SK-MEL-5 (cell line): ENCODE results near the gene GLS. TPM values are rescaled to one million over a fixed set of nuclear protein-coding genes. Genes with fewer than 3 reads are reported as not detected.

Source experiments
- DNase-seq: peaks from one replicate; pipeline ENCODE4 v3.0.0-alpha.2; 2016; ENCODE audit warnings: low read depth, low spot score
- in situ Hi-C: cut with HindIII; loops from 2 replicates; pipeline ENCODE4 v1.10.0; 2016; ENCODE audit warnings: low sequenced_read_pairs, high pct_unique_total_duplicates, low pct_unique_long_range_greater_than_20kb
- total RNA-seq: library from RNA; depleted of rRNA; stranded (reverse); fragments of >200 nt; shearing (Covaris generic); gene quantifications from 2 replicates; pipeline ENCODE4 v1.2.3, GENCODE V29; 2014

The GLS gene
- total RNA-seq, 1 experiment from 2014 or later: 117 TPM

DNA sequence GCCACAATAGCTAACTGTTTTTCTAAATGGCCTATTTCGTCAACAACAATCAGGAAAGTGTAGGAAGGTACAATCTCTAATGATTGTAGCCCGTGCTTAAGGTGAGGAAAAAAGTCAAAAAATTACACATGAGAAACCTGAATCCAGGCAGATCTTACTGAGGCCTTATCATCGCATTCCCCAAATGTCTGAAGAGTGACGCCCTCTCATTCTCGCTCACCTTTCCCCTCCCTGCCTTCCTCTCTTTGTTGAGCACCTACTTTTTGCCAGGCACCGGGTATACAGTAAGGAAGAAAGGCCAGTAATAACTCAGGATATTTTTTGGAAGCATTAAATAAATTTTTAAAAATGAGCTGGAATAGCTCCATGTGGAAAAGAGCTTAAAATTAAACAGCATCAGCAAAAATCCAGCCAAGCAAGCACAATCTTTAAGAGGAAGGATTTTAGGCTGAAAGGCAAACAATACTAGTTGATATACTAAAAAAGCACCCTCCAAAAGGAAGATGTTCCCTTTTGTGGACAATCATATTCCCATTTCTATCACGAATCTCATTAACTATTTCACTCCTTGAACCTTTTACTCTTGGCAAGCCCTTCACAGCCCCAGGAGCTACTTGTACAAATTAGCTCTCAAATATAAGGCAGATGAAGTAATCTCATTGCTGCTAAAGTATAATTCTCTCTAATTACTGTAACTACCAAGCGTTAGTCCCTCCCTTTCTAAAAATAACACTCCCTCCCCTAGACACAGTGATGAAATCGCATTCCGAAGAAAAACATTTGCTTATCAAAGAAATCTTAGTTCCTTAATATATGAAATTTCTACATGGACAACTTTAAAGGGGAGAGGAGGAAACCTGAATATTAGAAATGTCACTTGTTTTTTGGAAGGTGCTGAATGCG, 93.4 kb downstream of the GLS start:
- in situ Hi-C loops: no loop called here
- DNase-seq: no peak

DNA sequence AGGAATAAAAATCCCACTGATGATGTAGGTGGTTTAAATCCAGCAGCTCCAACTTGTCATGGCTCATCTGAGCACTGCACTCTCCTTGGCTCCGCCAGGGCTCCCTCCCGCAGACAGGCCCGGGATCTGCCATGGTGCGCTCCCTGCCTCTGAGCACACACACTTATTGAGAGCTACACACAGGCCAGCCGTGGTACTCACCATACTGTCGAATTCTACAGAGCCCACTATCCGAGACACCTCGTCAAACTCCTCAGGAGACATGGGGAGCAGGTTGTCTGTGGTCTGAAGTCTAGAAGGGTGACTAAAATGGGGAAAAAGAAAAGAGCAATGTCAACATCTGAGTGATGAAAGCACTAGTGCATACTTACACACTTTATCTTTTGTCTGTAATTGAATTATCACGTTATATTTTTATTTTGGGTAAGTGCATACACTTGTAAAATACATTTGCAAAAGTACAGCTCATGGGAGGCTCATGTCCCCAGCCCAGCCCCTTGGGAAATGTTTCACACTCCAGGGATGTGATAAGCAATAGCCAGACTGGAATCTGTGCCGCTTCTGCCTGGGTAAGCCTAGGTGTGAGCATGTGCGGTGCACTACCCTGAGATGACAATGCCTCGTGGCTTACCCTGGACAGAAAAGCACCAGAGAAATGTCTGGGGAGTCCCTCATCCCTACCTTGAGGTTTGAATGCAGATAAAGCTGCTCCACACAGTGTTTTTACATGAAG, 94.2 kb downstream of the GLS start:
- in situ Hi-C loops: no loop called here
- no peak for DNase-seq

DNA sequence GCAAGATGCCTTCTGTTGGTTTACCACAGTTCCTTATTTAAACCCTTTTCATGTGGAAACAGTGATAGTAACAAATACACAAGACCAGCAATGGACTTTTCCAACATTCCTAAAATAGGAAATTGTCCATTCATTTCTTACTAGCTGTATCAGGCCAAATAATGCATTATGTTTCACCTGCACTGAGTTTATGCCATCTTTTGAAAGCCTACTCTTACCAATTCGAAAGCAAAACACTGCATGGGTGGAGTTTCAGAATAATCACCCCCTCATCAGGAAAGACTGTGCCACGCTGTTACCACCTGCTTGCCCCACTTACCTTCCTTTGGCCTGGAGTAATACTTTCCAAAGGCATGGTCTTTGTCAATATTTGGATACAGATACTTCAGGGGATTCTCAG, 95.9 kb downstream of the GLS start:
- in situ Hi-C loops: no loop called here
- no peak for DNase-seq

DNA sequence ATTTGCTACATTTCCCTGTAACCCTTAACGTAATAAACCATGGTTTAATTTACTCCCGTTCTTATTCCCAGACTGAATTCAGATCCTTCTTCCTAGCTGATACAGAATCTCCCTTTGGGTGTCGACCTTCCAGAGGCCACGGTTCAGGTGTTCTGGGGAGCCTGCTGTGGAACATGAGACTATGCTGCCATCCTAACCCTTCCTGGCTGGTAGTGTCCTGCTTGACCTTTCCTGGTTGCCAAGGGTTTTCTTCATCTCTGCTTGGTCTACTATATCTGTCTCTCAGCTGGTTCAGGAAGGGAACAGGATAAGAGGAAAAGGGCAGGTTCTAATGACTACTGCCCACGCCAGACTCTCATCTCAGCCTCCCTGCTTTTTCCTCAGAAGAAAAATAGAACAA, 96.9 kb downstream of the GLS start:
- in situ Hi-C loops: no loop called here
- no peak for DNase-seq

DNA sequence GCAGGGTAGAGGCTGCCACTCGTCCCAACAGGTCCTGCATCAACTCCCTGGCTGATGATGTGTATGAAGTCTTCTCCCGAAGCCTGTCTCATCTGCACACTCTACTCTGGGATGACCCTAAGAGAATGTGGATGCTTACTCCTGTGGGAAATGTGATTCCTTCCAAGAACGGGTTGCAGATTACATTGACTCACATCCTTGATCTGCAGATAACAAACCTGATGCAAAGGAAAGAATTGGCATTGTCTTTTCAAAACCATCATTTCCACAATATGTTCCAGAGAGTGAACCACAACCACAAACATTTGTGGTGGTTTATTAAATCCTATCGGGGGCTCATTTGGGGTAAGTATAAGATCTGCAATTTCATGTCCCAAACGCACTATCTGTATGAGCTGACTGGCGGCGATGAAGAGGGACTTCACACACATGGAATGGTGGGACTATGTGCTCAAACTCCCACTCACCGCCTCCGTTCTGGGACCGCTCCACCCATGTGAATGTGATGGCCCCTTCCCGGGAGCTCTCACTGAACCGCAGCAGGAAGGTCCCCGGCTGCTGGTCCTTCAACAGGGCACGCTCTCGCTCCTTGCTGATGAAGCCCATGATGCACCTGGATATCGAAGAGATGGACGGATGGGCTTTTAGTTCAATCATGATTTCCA, 97.9 kb downstream of the GLS start:
- no peak for DNase-seq
- in situ Hi-C loops: no loop called here

DNA sequence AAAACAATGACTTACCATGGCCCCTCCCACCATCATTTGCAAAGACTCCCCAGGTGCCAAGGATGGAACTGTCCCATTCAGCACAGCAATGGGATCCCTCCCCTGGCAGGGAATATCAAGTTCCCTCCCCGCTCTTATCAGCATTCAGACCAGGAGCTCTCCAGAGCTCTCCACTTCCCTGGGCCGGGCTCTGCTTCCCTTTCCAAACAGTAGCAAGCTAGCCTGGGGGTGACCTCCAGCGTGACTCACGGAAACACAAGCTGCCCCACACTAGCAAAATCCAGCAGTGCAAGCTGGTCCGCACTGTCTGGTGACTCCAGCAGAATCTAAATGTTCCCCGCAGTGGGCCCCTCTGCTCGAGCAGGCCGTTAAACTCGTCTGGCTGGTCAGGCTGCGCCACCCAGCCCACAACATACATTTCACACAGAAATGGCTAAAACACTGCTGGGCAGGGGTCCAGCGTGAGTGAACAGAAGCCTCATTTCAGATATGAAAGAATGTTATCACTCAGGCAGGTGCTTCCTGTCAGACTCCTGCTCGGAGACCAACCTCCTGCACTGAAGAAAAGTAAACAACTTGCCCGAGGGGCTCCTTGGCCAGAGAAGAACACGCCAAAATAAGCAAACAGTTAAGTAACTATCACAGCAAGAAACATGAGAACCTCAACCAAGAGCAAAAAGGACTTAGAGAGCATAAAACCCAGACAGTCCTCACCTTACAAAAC, 99.4 kb downstream of the GLS start:
- no peak for DNase-seq
- in situ Hi-C loops: no loop called here

DNA sequence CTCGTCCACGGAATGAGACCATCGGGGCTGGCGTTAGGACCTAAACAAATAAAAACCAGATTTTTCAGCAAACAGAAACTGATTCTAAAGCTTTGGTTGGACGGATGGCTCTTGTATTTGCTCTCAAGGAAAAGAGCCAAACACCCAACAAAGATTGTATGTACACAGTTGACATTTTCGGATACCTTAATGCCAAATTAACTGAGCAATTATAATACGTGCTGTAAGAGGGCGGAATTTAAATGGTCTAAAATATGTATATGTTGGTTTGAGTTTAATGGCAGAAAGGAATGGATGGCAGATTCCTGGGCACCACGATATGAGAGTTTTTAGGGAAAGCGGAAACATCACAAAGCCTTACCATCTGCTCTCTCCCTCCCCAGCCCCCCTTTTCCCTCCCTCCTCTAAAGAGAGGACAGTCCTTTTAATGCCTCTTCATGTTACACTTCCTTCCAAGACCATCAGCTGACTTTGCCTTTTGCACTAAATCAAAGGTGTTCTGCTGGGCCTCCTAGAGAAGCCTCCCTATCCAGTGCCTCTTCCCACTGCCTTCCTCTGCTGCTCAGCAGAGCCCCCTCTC, 100.1 kb downstream of the GLS start:
- in situ Hi-C loops: no loop called here
- DNase-seq: no peak

DNA sequence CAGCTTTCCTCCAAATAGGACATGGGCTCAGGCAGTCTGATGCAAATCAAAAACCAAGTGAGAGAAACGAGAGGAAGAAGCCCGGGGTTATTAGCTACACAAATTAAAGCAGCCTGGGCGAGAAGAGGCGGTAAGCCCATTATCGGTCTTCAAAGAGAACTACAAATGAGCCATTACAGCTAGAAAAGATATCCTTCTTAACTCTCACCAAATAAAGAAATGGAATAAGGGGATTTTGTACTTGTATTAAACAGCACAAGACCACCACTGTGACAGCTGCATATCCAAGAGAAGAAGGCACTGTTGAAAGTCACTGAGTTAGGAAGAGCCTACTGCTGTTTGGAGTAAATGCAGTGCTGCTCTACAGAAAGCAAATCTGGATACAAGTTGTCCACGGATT, 100.7 kb downstream of the GLS start:
- in situ Hi-C loops: no loop called here
- DNase-seq: no peak

DNA sequence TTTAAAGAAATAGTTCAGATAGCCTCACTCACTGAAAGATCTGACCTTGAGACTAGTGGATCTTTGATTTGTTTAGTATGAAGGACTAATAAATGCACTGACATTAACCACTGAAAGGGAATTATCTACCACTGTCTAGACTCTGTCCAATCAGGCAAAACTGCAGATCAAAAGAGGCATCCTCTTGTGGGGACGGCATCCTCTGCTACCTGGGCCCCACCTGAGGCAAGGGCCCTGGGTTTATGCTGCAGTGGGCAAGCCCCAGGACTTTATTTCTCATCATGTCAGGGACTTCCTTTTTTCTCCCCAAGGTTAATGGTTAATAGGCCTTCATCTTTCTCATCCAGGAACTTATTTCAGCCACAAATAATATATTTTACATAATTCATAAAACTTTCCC, 101.1 kb downstream of the GLS start:
- DNase-seq: no peak
- in situ Hi-C loops: no loop called here

DNA sequence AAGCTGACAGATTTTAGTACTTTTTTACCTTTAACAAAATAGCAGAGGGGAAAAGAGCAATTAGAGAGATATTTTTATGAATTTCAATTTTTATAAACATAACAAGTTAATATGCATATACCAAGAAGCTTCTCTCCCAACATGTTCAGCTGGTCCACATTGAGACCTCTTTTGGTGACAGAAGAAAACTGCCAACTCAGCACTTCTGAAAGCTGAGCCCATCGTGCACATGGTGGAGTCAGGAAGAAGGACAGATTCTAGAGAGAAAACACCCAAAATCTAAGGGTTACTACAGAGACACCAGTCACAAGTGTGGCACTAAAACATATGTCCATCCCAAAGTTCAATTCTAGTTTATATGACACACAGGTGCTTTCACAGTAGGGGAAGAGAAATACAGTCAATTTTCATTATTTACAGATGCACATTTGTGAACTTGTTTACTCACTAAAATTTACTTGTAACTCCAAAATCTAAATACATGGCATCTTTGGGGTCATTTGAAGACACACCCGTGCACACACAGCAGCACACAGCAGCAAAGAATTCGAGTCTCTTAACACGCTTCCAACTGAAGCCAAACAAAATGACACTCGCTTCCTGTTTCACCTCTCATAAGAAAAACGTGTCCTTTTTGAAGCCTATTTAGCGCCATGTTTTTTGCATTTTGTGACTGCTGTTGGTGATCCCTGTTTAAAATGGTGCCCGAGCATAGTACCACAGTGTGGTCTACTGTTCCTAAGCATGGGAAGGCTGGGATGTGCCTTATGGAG, 101.8 kb downstream of the GLS start:
- in situ Hi-C loops: no loop called here
- no peak for DNase-seq

DNA sequence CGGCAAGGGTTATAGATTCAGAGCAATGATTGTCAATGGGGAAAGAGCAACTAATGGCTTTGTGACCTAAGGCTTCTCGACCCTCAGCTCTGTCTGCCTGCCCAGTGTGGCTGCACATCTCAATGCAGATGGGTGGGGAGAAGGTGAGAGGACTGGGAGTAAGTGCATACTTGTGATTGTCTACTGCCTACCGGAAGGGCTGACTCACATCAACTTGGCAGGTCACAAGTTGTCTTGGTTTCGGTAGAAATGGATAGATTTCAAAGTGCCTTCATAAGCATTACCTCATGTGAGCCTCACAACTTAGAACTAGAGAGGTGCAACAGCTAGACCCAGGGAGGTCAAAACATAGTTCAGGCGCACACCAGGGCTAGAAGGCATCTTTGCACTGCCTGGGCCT, 104.0 kb downstream of the GLS start:
- in situ Hi-C loops: no loop called here
- DNase-seq: peak; percentile 38

DNA sequence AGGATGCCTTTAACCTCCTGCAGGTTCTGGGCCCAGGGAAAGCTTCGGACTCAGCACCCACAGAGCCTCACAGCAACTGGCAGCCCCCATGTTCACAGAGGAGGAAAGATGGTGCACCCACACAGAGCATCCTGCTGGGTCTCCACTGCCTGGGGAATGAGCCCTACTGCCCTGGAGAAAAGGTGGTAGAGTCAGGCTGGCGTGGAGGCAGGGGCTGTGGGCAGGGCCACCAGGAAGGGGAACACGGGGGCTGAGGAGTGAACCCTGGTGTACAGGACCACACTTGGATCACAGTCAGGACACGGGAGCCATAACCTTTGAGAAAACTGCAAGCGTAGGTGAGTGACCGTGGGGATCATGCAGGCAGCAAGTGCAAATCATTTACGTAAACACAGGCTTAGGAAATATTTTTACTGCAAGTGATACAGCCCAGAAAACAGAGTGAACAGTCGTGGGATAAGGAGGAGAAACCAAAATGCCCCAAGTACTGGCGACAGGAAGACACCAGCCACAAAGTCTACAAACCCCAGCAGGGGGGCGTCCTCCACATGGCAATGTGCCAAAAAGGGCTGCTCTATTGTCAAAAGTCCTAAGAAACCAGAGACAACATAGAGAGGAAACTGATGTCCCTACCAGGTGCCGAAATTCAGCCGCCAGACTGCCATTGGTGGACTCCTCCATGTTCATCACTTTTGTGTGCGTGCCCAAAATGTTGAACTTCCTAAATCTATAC, 105.8 kb downstream of the GLS start:
- DNase-seq: no peak
- in situ Hi-C loops: no loop called here

DNA sequence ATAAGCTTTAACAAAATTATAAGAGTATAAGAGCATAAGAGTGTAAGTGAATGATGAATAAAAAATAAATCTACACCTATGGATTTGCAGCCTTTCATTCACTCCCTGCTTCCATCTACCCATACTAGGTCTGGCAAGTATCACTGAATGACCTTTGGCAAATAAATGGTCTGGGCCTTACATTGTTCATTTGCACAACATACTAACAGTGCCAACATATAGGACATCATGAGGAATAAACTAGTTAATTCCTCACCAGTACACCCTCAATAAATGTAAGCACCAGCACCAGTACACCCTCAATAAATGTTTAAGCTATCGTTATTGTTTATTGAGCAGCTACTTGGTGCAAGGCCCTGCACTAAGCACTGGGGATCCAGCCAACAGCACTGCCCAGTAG, 106.5 kb downstream of the GLS start:
- in situ Hi-C loops: no loop called here
- DNase-seq: no peak

DNA sequence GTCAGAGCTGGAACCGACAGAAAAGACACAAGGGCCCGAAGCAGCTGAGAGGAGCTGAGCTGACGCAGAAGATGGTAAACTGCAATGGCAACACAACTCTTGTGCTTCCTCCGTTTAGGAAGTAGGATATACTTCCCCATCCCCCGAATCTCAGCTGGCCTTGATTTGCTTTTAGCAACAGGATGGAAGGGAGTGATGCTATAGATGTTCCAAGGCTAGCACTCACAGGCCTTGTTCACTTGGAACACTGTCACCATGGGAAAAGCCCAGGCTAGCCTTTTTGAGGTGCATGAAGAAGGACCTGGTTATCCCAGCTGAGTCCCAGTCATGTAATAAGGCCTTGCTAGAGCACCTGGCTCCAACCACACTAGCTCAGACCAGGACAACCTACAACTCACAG, 107.3 kb downstream of the GLS start:
- no peak for DNase-seq
- in situ Hi-C loops: no loop called here

DNA sequence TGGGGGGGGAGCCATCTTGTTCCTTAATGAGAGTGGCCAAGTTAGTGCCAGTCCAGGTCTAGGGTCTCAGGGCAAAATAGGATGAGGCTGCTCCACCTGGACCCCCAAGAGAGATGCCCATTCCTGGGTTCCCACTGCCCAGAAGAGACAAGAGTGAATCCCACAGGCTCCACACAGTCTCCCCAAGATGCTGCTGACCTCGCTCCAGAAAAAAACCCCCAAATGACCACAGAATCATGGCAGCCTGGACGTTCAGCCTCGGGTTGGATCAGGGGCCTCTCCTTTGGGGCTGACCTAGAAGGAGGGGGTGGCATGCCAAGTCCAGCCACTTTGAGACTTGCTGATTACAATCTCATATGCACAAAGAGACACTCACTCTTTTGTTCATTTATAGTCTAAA, 108.3 kb downstream of the GLS start:
- in situ Hi-C loops: no loop called here

DNA sequence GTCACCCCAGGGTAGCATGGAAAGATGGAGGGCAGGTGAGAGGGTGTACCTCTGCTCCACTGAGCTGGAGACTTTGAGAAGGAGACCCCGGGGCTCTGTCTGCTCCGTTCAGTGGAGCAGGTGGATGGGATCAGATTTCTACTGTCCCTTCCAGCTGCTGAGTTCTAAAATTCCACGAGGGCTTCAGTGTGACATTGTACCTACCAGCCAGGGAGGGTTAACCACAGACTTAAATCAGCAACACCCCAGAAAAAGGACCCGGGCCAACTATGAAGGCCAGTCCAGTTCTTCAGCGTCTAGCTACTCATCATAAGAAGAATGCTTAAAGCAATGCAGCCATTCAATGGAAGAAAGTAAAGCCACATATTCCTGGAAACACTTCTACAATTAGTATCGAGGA, 109.5 kb downstream of the GLS start:
- no peak for DNase-seq
- in situ Hi-C loops: no loop called here

More for the DNA sequence above, 108.3 kb downstream of the GLS start:
- no peak for DNase-seq
